ENCODE measurements around the gene PPA1. TPM values are rescaled to one million over a fixed set of nuclear protein-coding genes. Genes with fewer than 3 reads are reported as not detected.

Gene PPA1
- polyA plus RNA-seq, 1 donor (not counting 4 experiments of a cell fraction or from before 2014, with no cell fraction given) = 324 TPM

- H2AFZ ChIP-seq (ENCODE audit: control insufficient read depth, low read length) = no peak overlapping the region
- dilution Hi-C loops (cut with MboI; ENCODE audit: extremely low pct_ligation_motif_present, low sequenced_read_pairs) = no loop called here
- TF ChIP-seq CTCF (optimal IDR thresholded peaks at IDR 0.05 in 1 of 3, IDR thresholded peaks at IDR 0.05 in 1 of 3, conservative IDR thresholded peaks at IDR 0.05 in 1 of 3; ENCODE audit: extremely low read depth in 1 of 3, insufficient read depth in 2 of 3, low read length in 3 of 3) (no peak), EZH2 (IDR thresholded peaks at IDR 0.05; ENCODE audit: low read length) (no peak)
- peaks cover 3% of the 10 kb centered on the region for H3K9me3 ChIP-seq (ENCODE audit: control insufficient read depth, low read depth, low read length)
- DNase-seq (ENCODE audit: low read depth, low spot score) = no peak
- no peak overlapping the region for H3K9ac ChIP-seq (ENCODE audit: control insufficient read depth, extremely low read depth, insufficient read depth, low read length)
- no peaks in the 10 kb centered on the region for H3K36me3 ChIP-seq (ENCODE audit: control insufficient read depth in 2 of 2, extremely low read depth in 1 of 2, insufficient read depth in 2 of 2, low read length in 2 of 2)
- no peak for FAIRE-seq
- no peak overlapping the region for H3K27ac ChIP-seq (ENCODE audit: control insufficient read depth, insufficient read depth, low read length)
- H4K20me1 ChIP-seq (ENCODE audit: control insufficient read depth, extremely low read depth, insufficient read depth, low read length) = no peaks in the 10 kb centered on the region
- H3K4me3 ChIP-seq (ENCODE audit: control insufficient read depth in 2 of 3, extremely low read depth in 1 of 3, insufficient read depth in 2 of 3, low read depth in 1 of 3, low read length in 3 of 3) = no peak overlapping the region
- peaks cover 5% of the 10 kb centered on the region for H3K4me1 ChIP-seq (ENCODE audit: control insufficient read depth, extremely low read depth, insufficient read depth, low read length)
- no peaks in the 10 kb centered on the region for H3K79me2 ChIP-seq (ENCODE audit: control insufficient read depth, insufficient read depth, low read length)
- H3K27me3 ChIP-seq (ENCODE audit: control insufficient read depth, extremely low read depth, insufficient read depth, low read length) = no peaks in the 10 kb centered on the region
- no peak overlapping the region for H3K4me2 ChIP-seq (ENCODE audit: control insufficient read depth, extremely low read depth, insufficient read depth, low read depth, low read length)
- H3K9me1 ChIP-seq (ENCODE audit: control insufficient read depth, extremely low read depth, insufficient read depth, low read length) = no peaks in the 10 kb centered on the region
Measured at GRCh38 chr10:70260734-70261133, 27.5 kb upstream of the PPA1 start.

GRCh38 chr10:70260259-70260658 lies 27.0 kb upstream of the PPA1 start:
- no peak overlapping the region for H2AFZ ChIP-seq (ENCODE audit: control insufficient read depth, low read length)
- no peaks in the 10 kb centered on the region for H3K9me1 ChIP-seq (ENCODE audit: control insufficient read depth, extremely low read depth, insufficient read depth, low read length)
- no peak overlapping the region for H3K27ac ChIP-seq (ENCODE audit: control insufficient read depth, insufficient read depth, low read length)
- DNase-seq (ENCODE audit: low read depth, low spot score) = no peak
- peaks cover 3% of the 10 kb centered on the region for H3K9me3 ChIP-seq (ENCODE audit: control insufficient read depth, low read depth, low read length)
- H3K9ac ChIP-seq (ENCODE audit: control insufficient read depth, extremely low read depth, insufficient read depth, low read length) = no peak overlapping the region
- TF ChIP-seq CTCF (optimal IDR thresholded peaks at IDR 0.05 in 1 of 3, IDR thresholded peaks at IDR 0.05 in 1 of 3, conservative IDR thresholded peaks at IDR 0.05 in 1 of 3; ENCODE audit: extremely low read depth in 1 of 3, insufficient read depth in 2 of 3, low read length in 3 of 3) (no peak), EZH2 (IDR thresholded peaks at IDR 0.05; ENCODE audit: low read length) (no peak)
- H3K36me3 ChIP-seq (ENCODE audit: control insufficient read depth in 2 of 2, extremely low read depth in 1 of 2, insufficient read depth in 2 of 2, low read length in 2 of 2) = no peaks in the 10 kb centered on the region
- dilution Hi-C loops (cut with MboI; ENCODE audit: extremely low pct_ligation_motif_present, low sequenced_read_pairs) = no loop called here
- no peaks in the 10 kb centered on the region for H4K20me1 ChIP-seq (ENCODE audit: control insufficient read depth, extremely low read depth, insufficient read depth, low read length)
- H3K4me2 ChIP-seq (ENCODE audit: control insufficient read depth, extremely low read depth, insufficient read depth, low read depth, low read length) = no peak overlapping the region
- H3K27me3 ChIP-seq (ENCODE audit: control insufficient read depth, extremely low read depth, insufficient read depth, low read length) = peaks cover 2% of the 10 kb centered on the region
- no peak for FAIRE-seq
- peaks cover 5% of the 10 kb centered on the region for H3K4me1 ChIP-seq (ENCODE audit: control insufficient read depth, extremely low read depth, insufficient read depth, low read length)
- H3K79me2 ChIP-seq (ENCODE audit: control insufficient read depth, insufficient read depth, low read length) = no peaks in the 10 kb centered on the region
- no peak overlapping the region for H3K4me3 ChIP-seq (ENCODE audit: control insufficient read depth in 2 of 3, extremely low read depth in 1 of 3, insufficient read depth in 2 of 3, low read depth in 1 of 3, low read length in 3 of 3)

Measured in keratinocyte (primary cell).